ENCODE results near the gene LDHAL6B. TPM values are rescaled to one million over a fixed set of nuclear protein-coding genes. Genes with fewer than 3 reads are reported as not detected.

Gene LDHAL6B
- total RNA-seq, 1 donor from 2014 or later = not detected

DNA sequence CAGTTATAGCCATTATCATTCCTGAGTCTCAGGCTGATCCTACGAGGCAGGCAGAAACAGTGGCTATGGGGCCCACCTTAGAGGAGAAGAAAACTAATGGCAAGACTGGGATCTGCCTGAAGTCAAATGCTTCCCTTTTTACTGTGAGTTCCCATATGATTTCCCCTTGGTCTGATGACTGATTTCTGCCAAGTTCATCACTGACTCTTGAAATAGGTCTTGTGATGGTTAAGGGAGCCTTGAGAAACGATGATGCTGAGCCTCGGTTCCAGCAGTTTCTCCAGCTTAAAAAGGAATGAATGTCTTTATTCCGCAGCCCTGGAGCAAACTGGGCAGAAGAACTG lies 29.4 kb upstream of the LDHAL6B start:
- DNase-seq = no peak

DNA sequence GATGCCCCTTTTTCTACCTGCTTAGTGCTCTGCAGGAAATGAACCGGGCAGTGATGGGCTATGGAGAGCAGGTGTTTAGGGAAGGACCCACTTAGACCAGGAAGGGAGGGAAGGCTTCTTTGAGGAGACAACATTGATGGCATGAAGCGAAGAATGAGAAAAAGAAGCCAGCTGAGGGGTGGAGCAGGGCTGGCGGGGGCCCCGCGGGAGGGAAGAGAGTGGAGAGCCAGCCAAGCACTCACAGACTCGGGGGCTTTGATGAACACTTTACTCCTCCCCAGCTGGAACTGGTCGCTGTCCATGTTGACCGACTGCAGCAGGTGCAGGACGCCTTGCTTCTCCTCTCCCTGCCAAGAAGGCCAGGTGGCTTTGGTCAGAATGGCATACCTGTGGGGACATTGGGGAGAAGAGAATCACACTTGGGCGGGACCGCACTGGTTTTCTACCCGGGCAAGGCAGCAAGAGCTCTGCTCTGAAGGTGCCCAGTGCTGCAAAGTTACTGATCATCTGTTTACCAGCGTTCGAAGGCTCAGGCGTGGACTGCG lies 28.4 kb upstream of the LDHAL6B start:
- DNase-seq = no peak

DNA sequence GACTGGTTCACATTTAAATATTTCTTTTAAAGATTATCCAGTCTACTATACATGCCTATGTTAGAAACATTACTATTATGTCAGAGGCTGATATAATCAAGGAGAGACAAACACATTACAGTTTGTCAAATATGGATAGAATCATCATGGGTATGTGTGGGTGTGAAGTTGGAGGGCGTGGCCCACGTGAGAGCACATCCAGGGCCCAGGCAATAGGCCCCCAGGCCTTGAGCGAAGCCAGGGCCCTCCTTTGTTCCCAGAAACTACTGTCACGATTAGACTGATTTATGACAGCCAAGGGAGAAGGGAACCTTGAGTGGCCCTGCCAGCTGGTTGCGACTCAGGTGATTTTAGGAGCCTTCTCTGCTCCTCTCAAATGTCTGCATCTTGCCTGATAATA lies 26.9 kb upstream of the LDHAL6B start:
- DNase-seq = no peak

DNA sequence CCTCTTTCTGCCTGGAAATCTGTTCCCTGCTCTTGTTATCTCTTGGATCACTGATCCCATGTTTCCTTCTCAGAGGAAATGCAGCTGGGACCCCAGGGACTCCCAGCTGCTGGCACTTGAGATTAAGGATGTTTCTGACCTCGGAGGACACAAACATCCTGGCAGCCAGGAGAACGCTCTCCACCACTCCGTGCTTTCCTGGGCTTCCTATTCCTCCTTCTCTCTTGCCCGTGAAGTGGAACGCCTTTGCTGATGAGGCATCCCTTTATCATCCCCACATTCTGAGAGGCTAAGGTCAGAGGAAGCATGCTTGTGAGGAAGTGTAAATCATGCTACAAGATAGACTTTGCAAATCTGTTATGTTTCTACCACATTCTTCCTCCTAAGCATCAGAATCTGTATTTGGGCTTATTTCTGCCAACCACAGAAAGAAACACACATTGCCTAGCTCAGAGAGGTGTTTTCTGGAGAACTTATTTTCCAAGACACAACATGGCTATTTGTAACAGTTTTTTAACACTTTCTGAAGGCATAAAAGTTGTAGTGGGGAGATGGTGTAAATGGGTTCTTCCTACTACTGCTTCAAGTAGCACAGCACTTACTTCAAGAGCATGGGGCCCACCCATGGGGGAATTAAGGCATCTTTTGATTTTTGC lies 25.6 kb upstream of the LDHAL6B start:
- DNase-seq = no peak

DNA sequence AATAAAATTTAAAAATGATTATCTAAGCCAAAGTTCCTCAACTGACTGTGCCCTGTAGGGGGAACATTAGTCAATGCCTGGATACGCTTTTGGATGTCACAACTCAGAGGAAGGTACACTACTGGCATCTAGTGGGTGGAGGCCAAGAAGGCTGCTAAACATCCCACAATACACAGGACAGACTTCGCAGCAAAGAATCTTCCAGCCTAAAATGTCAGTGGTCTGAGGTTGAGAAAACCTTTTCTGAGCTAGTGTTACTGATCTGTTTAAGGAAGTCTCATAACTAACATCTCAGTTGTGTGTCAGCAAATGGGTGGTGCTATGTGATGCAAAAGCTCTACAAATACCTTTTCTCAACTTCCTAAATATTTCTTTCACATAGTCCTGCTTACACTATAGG lies 20.9 kb upstream of the LDHAL6B start:
- no peak for DNase-seq

DNA sequence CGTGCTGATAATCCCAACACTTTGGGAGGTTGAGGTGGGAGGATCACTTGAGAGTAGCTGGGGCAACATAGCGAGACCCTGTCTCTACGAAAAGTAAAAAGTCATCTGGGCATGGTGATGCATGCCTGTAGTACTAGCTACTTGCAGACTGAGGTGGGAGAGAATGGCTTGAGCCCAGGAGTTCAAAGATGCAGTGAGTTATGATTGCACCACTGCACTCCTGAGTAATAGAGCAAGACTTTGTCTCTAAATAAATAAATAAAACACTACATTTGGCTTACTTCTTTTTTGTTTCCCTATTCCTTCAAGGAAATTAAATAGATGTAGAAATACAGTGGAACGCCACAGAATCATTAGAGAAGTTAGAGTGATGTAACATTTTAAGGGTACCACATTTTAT lies 20.1 kb upstream of the LDHAL6B start:
- no peak for DNase-seq

DNA sequence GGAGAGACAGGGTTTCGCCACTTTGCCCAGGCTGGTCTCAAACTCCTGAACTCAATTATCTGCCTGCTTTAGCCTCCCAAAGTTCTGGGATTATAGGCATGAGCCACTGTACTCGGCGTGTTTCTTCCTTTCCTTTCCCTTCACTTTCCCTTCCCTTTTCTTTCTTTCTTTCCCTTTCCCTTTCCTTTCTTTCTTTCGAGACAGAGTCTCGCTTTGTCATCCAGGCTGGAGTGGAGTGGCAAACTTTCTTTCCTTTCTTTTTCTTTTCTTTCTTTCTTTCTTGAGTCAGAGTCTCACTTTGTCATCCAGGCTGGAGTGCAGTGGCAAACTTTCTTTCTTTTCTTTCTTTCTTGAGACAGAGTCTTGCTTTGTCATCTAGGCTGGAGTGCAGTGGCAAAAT lies 17.4 kb upstream of the LDHAL6B start:
- no peak for DNase-seq

DNA sequence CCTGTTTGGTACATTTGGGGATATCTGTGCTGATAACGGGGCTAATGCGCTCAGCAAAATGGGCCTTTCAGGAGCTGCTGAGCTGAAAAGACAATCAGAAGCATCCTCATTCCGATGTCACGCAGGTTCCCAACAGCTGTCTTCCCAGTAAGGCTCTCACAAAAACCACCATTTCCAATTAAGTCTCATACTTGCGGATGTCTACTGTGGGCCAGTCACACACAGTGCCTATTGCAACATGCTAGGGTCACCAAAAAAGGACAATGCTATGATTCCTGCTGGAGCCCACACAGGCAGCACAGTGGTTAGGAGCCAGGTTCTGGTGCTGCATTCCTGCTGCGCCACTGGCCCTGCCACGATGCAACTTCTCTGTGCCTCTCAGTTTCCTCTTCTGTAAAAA lies 16.4 kb upstream of the LDHAL6B start:
- DNase-seq = no peak

DNA sequence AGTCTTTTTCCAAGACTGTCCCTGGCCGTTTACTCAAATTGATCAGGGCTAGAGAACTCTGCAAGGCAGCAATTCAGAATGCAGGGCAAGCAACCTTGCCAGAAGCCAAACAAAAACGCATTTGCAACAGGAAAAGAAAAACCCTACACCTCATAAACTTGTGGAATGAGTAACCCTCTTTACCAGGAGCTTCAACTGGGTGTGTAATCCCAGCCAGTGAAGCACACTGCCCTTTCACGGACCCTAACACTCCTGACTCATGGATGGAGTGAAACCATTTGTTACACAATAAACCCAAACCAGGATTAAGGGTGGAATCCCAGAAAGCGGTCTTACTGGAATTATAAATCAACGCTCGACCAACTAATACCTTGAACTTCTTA lies 14.8 kb upstream of the LDHAL6B start:
- DNase-seq = no peak

DNA sequence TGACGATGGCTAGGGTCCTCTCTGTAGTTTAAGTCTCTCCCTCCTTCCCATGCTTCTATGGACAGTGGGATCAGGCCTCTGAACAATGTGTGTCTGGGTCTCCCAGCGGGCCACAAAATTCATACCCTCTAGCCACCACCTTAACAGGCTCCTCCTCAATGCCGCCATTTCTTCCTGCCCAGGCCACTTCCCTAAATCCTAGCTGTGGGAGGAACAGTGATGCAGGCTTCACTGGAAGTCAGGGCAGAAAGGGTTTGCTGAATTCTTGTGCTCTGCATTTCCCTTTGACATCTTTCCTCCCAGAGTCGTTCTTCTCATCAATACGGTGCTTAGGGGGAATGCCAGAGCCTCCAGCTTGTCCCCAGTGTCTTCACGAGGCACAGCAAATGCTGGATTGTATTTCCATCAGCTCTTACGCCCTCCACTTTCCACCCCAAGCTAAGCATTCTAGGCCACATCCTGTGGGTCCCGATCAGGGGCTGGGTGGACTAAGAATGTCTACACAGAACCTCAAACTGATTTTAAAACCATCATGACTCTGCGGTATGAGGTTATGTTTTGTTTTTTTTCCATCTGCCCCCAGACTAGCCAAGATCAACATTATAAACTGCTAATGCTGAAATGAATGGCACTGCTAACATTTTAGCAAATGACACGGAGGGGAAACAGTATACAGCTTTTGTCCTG lies 11.9 kb upstream of the LDHAL6B start:
- no peak for DNase-seq

DNA sequence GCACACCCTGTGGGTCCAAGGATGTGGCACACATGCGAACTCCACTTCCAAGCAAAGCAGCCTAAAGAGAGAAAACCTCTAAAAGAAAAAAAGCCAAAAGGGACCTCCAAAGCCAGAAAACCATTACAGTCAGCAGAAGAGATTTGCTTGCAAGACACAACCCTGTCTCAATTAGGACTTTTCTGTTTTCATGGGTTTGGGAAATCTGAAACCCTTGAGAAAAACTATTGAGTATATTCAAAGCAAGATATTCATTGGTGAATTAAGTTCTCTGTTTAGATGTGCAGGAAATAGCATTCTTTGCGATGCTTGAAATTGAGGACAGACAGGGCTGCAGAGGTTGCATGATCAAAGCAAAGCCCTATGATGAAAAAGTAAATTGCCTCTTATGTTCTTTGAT lies 10.2 kb upstream of the LDHAL6B start:
- DNase-seq = no peak

DNA sequence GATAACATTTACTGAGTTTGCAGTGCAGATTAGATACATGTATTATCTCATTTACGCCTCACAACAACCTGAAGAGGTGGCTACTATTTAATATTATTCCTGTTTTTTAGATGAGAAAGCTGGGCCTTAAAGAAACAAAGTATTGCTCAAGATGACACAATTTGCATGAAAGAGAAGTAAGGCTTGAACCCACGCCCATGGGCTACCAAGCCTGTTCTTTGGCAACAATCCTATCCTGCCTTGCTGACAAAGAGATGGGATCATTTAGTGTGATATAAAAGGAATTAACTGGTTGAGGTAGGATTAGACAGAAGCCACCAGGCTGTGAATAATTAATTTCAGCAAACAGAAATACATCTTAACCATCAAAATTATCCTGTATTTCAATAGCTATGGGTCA lies 9.2 kb upstream of the LDHAL6B start:
- DNase-seq = no peak

DNA sequence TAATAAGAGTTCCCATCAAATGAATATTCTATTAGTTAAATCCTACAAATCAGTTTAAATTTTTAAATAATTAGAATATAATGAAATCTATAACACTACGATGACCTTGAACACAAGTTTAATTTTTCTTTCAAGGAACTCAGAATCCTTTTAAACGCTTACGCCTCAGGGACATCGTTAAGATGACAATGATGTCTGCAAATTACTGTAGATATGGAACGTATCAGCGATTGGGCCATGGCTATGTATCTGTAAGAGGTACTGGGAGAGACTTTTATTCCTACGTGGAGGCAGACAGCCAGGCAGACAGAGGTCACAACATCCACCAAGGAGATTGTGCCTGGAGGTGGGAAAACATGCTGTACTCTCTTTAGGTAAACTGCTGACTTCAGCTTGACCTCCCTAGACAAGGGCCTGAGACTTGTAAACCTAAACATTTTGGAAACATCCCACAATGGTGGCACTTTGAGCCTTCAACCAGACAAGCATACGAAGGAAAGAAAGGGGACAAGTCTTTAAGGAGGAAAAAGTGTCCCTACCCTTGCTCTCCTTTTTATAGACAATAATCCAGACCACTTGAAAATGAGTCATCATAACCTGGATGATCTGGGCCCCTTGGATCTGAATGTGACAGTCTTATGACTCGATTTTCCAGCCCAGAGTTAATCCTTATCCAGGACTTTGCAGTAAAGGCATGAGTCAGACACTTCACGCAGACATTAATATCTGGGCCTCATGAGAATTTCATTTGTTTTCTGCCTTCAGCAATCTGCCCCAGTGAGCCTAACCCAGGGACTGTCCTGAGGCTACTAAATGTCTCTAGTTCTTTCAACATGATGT lies 6.8 kb upstream of the LDHAL6B start:
- no peak for DNase-seq

DNA sequence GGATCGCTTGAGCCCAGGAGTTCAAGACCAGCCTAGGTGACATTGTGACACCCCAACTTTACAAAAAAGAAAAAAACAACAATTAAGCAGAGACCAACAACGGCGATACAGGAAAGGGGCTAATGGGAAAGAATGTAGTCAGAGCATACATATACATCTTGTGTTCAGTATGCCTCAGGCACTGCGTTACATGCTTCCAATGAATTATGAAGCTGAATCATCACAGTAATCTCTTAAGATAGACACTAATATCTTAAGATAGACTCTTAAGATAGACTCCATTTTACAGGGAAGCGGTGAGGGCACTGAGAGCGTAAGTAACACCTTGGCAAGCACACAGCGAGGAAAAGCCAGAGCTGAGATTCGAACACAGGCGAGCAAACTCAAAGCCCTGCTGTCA lies 6.1 kb upstream of the LDHAL6B start:
- DNase-seq = no peak

DNA sequence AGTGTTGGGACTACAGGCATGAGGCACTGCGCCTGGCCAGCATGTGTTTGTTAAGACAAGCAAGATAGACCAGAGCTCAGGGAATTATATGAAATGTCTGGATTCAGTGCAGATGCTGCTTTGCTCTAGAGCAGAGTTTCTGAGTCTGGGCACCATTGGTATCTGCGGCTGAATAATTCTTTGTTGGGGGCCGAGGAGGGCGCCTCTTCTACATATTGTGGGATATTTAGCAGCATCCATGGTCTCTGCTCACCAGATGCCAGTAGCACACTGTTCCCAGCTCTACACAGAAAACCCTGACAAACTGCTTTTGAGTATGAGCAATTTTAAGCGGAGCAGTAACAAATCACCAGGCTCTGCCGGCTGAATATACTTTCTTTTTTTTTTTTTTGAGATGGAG lies 3.6 kb upstream of the LDHAL6B start:
- peak; percentile 79 for DNase-seq

DNA sequence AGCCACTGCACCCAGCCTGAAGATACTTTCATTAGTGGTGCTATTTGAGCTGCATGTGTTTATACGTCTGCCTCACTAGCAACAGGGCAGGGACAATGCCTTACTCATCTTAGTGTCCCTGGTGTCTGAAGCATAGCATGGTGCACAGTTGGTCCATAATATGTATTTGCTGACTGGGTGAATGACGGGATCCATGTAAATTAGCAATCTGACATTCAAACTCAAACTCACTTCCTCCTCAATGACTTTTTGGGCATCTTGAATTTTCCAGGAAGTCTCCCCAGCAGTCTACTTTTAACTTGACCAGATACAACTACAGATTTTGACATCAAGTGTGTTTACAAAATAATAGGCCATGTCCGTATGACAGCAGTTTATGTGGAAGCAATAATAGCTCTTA lies 3.0 kb upstream of the LDHAL6B start:
- DNase-seq = no peak

DNA sequence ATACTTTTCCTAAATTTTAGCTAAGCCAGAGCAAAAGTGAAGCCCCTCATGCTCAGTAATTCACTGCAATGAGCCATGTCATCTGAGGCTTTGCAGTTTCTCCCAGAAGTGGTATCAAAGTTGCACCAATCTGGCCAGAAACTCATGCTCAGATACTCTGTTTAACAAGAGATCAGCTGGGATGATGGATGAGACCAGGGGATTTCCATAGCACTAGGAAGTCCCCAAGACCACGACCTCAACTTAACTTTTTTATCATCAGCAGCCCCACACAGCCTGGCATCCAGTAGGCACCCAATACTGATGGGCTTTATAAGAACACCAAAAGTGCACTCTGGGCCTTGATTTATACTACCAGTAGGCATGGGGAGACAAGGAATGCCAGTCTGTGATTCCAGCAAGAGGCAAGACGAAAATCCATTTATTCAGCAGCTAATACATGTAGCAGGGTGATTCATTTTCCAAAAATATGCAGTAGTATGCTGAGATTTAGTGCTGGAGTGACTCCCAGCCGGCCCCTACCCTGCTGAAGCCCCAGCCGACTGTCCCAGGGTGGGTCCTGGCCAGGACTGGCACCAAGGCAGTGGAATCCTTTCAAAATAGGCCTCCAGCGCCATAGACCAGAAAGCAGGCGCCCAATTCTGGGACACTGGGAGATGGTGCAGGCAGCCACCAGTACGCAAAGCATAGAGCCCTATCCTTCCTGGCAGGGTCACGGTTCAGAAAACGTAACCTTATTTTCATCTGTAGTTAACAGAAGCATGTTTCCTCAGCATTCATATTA lies 612 bp upstream of the LDHAL6B start:
- DNase-seq = no peak

DNA sequence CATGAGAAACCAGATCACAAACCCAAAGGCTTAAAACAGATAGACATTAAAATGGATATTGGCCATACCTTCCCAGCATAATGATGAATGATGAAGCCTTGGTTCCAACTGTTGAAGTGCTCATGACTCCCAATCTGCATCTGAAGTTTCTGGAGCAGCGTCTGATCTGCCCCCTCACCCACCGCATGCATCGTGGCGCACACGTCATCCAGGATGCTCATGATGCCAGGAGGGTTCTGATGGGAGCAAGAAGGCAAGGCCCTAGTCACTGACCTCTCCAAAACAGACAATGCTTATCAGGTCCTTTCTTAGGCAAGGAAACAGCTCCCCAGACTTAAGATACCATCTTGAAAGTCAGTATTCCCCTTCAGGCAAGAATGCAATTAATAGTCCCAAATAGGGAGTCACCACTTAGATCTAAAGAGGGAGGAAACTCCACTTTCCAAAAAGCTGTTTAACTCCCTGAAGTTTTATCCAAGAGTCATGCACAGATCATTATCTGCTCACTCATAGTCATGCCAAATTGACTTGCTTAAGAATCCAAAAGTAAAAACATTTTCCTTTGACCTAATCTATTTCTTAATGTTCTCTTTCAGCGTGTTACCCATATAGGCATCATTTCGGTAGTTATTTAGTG lies 2.1 kb downstream of the LDHAL6B start:
- no peak for DNase-seq

DNA sequence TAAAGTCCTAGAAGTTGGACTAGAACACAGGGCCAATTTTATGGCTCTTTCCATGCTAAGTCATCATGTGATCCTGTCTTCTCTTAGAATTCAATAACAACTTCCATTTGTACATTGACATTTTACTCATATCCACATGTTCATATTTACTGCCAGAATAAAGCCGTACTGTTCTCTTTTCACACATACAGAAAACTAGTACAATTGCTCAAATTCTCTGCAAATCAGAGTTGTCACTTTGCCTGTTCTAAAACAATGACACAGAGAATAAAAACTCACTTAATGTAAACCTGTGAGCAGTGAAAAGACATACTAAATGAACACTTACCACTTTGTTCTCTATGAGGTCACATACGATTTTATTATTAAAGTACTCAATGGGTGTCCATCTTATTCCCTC lies 3.5 kb downstream of the LDHAL6B start:
- DNase-seq = no peak

DNA sequence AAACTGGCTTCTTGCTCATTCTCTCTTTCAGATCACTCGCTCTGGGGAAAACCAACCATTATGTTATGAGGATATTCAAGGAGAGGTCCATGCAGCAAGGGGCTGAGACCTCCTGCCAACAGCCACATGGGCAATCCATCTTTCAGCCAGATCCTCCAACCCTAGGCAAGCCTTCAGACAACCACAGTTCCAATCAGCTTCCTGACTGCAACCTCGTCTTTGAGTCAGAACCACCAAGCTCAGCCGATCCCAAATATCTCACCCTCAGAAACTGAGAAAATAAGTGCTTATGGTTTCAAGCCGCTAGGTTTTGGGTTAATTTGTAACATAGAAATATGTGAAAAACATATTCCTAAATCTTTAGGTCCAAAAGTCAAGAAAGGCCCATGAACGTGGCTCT lies 10.3 kb downstream of the LDHAL6B start:
- DNase-seq = no peak

DNA sequence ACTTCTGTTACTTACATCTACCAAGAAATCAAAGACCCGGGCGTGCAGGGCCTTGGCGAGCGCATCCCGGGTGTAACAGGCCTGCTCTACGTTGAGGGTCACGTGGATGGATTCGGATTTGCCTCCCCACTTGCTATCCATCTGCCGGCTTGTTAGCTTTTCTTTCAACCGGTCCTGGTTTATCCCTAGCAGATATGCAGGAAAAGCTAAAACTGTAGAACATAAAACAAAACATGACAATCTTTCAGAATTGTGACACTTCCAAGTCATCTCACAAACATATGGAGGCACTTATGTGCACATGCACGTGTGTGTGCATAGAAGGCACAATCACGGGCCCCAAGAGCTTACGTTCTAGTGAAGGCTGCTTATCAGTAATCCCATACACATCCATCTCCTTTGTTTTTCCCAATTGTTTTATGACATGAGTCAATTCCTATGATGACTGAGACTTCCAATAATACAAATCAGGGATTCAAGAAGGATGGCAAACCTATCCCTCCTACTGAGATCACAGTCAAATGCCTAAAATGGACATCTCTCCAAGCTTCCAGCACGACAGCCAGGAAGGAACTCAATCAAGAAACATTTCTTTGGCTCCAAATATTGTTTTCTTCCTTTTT lies 11.3 kb downstream of the LDHAL6B start:
- no peak for DNase-seq

DNA sequence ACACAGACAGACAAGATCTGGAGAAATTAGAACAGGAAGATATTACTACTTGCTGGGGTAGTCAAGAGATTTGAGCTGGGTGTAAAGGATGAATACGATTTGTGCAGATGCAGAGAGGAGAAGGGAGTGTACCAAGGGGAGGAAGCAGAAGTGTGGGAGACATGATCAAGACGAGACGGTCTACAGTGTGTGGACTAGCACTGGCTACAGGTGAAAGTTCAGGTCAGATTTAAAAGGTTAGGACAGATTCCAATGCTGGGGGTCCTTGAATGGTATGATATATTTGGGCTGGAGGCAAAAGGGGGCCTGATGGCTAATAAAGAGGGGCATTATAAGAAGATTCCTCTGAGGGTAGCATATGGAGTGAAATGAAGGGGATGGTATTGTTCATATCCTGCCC lies 12.1 kb downstream of the LDHAL6B start:
- DNase-seq = no peak

Data from skin of body (tissue), 2 donors.